ENCODE data around the gene SGTB. TPM values are rescaled to one million over a fixed set of nuclear protein-coding genes. Genes with fewer than 3 reads are reported as not detected.
A peak's percentile ranks its signal among the peaks of the same experiment; 100 is the strongest.

Gene SGTB
- total RNA-seq, 2 donors from 2014 or later, result 3.1 to 3.6 TPM

DNA sequence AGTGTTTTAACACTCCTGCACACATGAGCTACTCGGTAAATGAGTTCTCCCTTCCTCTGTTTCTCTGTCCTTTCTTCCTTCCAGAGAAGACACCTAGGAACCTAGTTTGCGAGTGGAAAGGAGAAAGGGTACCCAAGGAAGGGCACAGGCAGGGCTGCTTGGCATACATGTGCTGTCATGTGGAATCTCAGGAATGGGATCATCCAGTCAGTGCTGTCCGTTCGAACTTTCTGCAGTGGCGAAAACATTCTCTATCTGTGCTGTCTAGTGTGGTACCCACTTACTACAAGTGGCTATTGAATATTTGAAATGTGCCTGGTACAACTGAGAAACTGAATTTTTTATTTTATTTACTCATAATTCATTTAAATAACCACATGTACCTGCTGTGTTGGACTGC lies 28.0 kb upstream of the SGTB start:
- intact Hi-C loops (cut with DNase I), result no loop called here
- 89 to 93% methylated on average over 5 of the region's 5 CpGs for WGBS, 2 donors
- H3K4me1 ChIP-seq, result no peaks in the 10 kb centered on the region
- TF ChIP-seq POLR2A (IDR thresholded peaks at IDR 0.05) (no peak), CTCF (IDR thresholded peaks at IDR 0.05) (no peak)
- H3K27me3 ChIP-seq, result no peaks in the 10 kb centered on the region
- no peaks in the 10 kb centered on the region for H3K9me3 ChIP-seq
- H3K27ac ChIP-seq, result no peak overlapping the region
- no peak for ATAC-seq
- H3K4me3 ChIP-seq, result no peak overlapping the region
- H3K36me3 ChIP-seq (replicated peaks in 1 of 2; ENCODE audit: insufficient read depth in 1 of 2, low read depth in 2 of 2), result no peaks in the 10 kb centered on the region
- no peak for DNase-seq

DNA sequence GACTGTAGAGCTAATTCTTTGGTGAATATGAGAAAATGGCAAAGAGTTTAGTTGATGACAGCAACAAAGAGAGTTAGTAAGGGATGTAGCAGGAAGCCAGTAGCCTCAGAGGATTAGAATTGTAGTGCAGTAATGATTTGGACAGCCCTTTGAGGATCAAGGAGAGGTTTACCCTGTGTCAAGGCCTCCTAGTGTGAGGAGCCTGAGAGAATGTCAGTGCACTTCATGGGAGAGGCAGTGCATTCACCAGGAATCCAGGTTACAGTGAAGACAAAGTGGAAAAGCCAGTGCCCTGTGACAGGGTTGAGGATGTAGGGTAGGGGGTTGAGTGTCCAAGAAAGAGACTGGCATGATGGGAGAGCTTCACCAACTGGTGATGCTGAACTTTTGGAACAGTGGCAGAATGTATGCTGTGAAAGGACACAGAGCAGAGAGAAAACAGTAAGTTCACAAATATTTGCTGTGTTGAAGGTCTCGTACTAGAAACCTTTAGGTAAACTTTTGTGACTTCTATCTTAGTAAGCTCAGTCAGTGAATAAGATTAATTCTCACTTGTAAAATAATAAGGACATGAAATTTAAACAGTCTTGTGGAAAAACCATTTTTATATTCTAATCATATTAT lies 27.4 kb upstream of the SGTB start:
- no peak for ATAC-seq
- no peaks in the 10 kb centered on the region for H3K27me3 ChIP-seq
- intact Hi-C loops (cut with DNase I), result no loop called here
- 50 to 56% methylated on average over 1 of the region's 1 CpG for WGBS, 2 donors
- TF ChIP-seq POLR2A (IDR thresholded peaks at IDR 0.05), result no peak
- TF ChIP-seq CTCF (IDR thresholded peaks at IDR 0.05), result no peak
- H3K4me3 ChIP-seq, result no peak overlapping the region
- H3K27ac ChIP-seq, result no peak overlapping the region
- H3K9me3 ChIP-seq, result no peaks in the 10 kb centered on the region
- H3K36me3 ChIP-seq (replicated peaks in 1 of 2; ENCODE audit: insufficient read depth in 1 of 2, low read depth in 2 of 2), result no peaks in the 10 kb centered on the region
- no peak for DNase-seq
- no peaks in the 10 kb centered on the region for H3K4me1 ChIP-seq

GRCh38 chr5:65742565-65743231 lies 20.8 kb upstream of the SGTB start:
- ATAC-seq (peak; percentile 48), DNase-seq (no peak)
- peak in 6 of 7 experiments; percentile 30 to 51 (median 46) for TF ChIP-seq CTCF (IDR thresholded peaks at IDR 0.05)
- TF ChIP-seq POLR2A (IDR thresholded peaks at IDR 0.05), result no peak
- WGBS, 2 donors, result 24 to 25% methylated on average over 4 of the region's 4 CpGs
- intact Hi-C loops (cut with DNase I), result no loop called here
- Histone ChIP-seq H3K9me3 (no peaks in the 10 kb centered on the region), H3K4me1 (no peaks in the 10 kb centered on the region), H3K27ac (no peak overlapping the region), H3K4me3 (no peak overlapping the region), H3K36me3 (replicated peaks in 1 of 2; ENCODE audit: insufficient read depth in 1 of 2, low read depth in 2 of 2) (no peaks in the 10 kb centered on the region), H3K27me3 (no peaks in the 10 kb centered on the region)

DNA sequence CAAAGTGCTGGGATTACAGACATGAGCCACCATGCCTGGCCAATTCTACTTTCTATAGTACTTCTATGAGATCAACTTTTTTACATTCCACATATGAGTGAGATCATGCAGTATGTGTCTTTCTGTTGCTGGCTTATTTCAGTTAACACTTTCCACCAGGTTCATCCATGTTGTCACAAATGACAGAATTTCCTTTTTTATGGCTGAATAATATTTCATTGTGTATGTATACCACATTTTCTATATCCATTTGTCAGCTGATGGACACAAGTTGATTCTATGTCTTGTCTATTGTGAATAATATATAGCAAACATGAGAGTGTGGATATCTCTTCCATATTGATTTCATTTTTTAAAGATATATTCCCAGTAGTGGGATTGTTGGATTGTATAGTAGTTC lies 17.3 kb upstream of the SGTB start:
- TF ChIP-seq CTCF (IDR thresholded peaks at IDR 0.05), result no peak
- TF ChIP-seq POLR2A (IDR thresholded peaks at IDR 0.05), result no peak
- Histone ChIP-seq H3K36me3 (replicated peaks in 1 of 2; ENCODE audit: insufficient read depth in 1 of 2, low read depth in 2 of 2) (no peaks in the 10 kb centered on the region), H3K27me3 (no peaks in the 10 kb centered on the region), H3K4me1 (no peaks in the 10 kb centered on the region), H3K4me3 (no peak overlapping the region), H3K9me3 (no peaks in the 10 kb centered on the region), H3K27ac (no peak overlapping the region)
- intact Hi-C loops (cut with DNase I), result no loop called here
- DNase-seq, result no peak
- ATAC-seq, result no peak

DNA sequence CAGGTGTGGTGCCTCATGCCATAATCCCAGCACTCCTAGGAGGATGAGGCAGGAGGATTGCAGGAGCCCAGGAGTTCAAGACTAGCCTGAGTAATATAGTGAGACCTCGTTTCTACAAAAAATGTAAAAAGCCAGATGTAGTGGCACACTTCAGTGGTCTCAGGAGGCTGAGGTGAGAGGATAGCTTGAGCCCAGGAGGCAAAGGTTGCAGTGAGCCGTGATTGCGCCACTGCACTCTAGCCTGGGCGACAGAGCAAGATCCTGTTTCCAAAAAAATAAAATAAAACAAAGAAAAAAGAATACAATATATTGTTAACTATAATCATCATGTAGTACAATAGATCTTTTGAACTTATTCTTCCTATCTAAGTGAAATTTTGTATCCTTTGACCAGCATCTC lies 16.4 kb upstream of the SGTB start:
- H3K4me3 ChIP-seq, result no peak overlapping the region
- H3K9me3 ChIP-seq, result no peaks in the 10 kb centered on the region
- 68 to 77% methylated on average over 4 of the region's 4 CpGs for WGBS, 2 donors
- TF ChIP-seq POLR2A (IDR thresholded peaks at IDR 0.05) (no peak), CTCF (IDR thresholded peaks at IDR 0.05) (no peak)
- ATAC-seq, result no peak
- intact Hi-C loops (cut with DNase I), result no loop called here
- no peaks in the 10 kb centered on the region for H3K4me1 ChIP-seq
- no peak for DNase-seq
- no peaks in the 10 kb centered on the region for H3K36me3 ChIP-seq (replicated peaks in 1 of 2; ENCODE audit: insufficient read depth in 1 of 2, low read depth in 2 of 2)
- no peak overlapping the region for H3K27ac ChIP-seq
- H3K27me3 ChIP-seq, result no peaks in the 10 kb centered on the region

Data from body of pancreas (tissue), 4 donors.